ENCODE results near the gene PRDM5.

PRDM5 gene

GRCh38 chr4:120838784-120839183 lies 83.7 kb downstream of the PRDM5 start:
- no peaks in the 10 kb centered on the region for H3K4me1 ChIP-seq
- H3K4me3 ChIP-seq: no peak overlapping the region
- H3K36me3 ChIP-seq (replicated peaks): no peaks in the 10 kb centered on the region
- H3K9me3 ChIP-seq: no peaks in the 10 kb centered on the region
- in situ Hi-C loops (cut with MboI; ENCODE audit: low sequenced_read_pairs): no loop called here
- no peak for DNase-seq (ENCODE audit: low spot score in 2 of 2)
- H3K27me3 ChIP-seq (ENCODE audit: low read depth): no peaks in the 10 kb centered on the region

- in situ Hi-C loops (cut with MboI; ENCODE audit: low sequenced_read_pairs): no loop called here
- Histone ChIP-seq H3K4me3 (no peak overlapping the region), H3K9me3 (no peaks in the 10 kb centered on the region), H3K36me3 (replicated peaks) (no peaks in the 10 kb centered on the region), H3K4me1 (no peaks in the 10 kb centered on the region), H3K27me3 (ENCODE audit: low read depth) (no peaks in the 10 kb centered on the region)
- no peak for DNase-seq (ENCODE audit: low spot score in 2 of 2)
Measured at GRCh38 chr4:120837656-120838055, 84.9 kb downstream of the PRDM5 start.

GRCh38 chr4:120835342-120835741 lies 87.2 kb downstream of the PRDM5 start:
- no peak for DNase-seq (ENCODE audit: low spot score in 2 of 2)
- in situ Hi-C loops (cut with MboI; ENCODE audit: low sequenced_read_pairs): no loop called here
- H3K27me3 ChIP-seq (ENCODE audit: low read depth): no peaks in the 10 kb centered on the region
- no peaks in the 10 kb centered on the region for H3K36me3 ChIP-seq (replicated peaks)
- H3K4me1 ChIP-seq: no peaks in the 10 kb centered on the region
- no peaks in the 10 kb centered on the region for H3K9me3 ChIP-seq
- H3K4me3 ChIP-seq: no peak overlapping the region

GRCh38 chr4:120830204-120830603 lies 92.3 kb downstream of the PRDM5 start:
- Histone ChIP-seq H3K36me3 (replicated peaks) (no peaks in the 10 kb centered on the region), H3K27me3 (ENCODE audit: low read depth) (no peaks in the 10 kb centered on the region), H3K4me3 (no peak overlapping the region), H3K4me1 (no peaks in the 10 kb centered on the region), H3K9me3 (no peaks in the 10 kb centered on the region)
- in situ Hi-C loops (cut with MboI; ENCODE audit: low sequenced_read_pairs): no loop called here
- no peak for DNase-seq (ENCODE audit: low spot score in 2 of 2)

- Histone ChIP-seq H3K4me1 (no peaks in the 10 kb centered on the region), H3K27me3 (ENCODE audit: low read depth) (no peaks in the 10 kb centered on the region), H3K4me3 (no peak overlapping the region), H3K9me3 (no peaks in the 10 kb centered on the region), H3K36me3 (replicated peaks) (no peaks in the 10 kb centered on the region)
- in situ Hi-C loops (cut with MboI; ENCODE audit: low sequenced_read_pairs): no loop called here
- no peak for DNase-seq (ENCODE audit: low spot score in 2 of 2)
Measured at GRCh38 chr4:120829113-120829831, 93.3 kb downstream of the PRDM5 start.

- in situ Hi-C loops (cut with MboI; ENCODE audit: low sequenced_read_pairs): no loop called here
- Histone ChIP-seq H3K4me1 (no peaks in the 10 kb centered on the region), H3K9me3 (no peaks in the 10 kb centered on the region), H3K27me3 (ENCODE audit: low read depth) (no peaks in the 10 kb centered on the region), H3K4me3 (no peak overlapping the region), H3K36me3 (replicated peaks) (no peaks in the 10 kb centered on the region)
- no peak for DNase-seq (ENCODE audit: low spot score in 2 of 2)
Measured at GRCh38 chr4:120826853-120827252, 95.7 kb downstream of the PRDM5 start.

- no peaks in the 10 kb centered on the region for H3K27me3 ChIP-seq (ENCODE audit: low read depth)
- H3K4me1 ChIP-seq: no peaks in the 10 kb centered on the region
- DNase-seq (ENCODE audit: low spot score in 2 of 2): no peak
- H3K4me3 ChIP-seq: no peak overlapping the region
- no peaks in the 10 kb centered on the region for H3K9me3 ChIP-seq
- in situ Hi-C loops (cut with MboI; ENCODE audit: low sequenced_read_pairs): no loop called here
- no peaks in the 10 kb centered on the region for H3K36me3 ChIP-seq (replicated peaks)
Measured at GRCh38 chr4:120826449-120826848, 96.1 kb downstream of the PRDM5 start.

- in situ Hi-C loops (cut with MboI; ENCODE audit: low sequenced_read_pairs): no loop called here
Measured at GRCh38 chr4:120824946-120825345, 97.6 kb downstream of the PRDM5 start.

GRCh38 chr4:120821977-120822376 lies 100.5 kb downstream of the PRDM5 start:
- no peak overlapping the region for H3K4me3 ChIP-seq
- no peaks in the 10 kb centered on the region for H3K27me3 ChIP-seq (ENCODE audit: low read depth)
- DNase-seq (ENCODE audit: low spot score in 2 of 2): no peak
- no peaks in the 10 kb centered on the region for H3K4me1 ChIP-seq
- in situ Hi-C loops (cut with MboI; ENCODE audit: low sequenced_read_pairs): no loop called here
- no peaks in the 10 kb centered on the region for H3K9me3 ChIP-seq
- no peaks in the 10 kb centered on the region for H3K36me3 ChIP-seq (replicated peaks)

More at GRCh38 chr4:120824946-120825345, 97.6 kb downstream of the PRDM5 start:
- Histone ChIP-seq H3K27me3 (ENCODE audit: low read depth) (no peaks in the 10 kb centered on the region), H3K4me3 (no peak overlapping the region), H3K36me3 (replicated peaks) (no peaks in the 10 kb centered on the region), H3K9me3 (no peaks in the 10 kb centered on the region), H3K4me1 (no peaks in the 10 kb centered on the region)
- no peak for DNase-seq (ENCODE audit: low spot score in 2 of 2)

GRCh38 chr4:120821029-120821428 lies 101.5 kb downstream of the PRDM5 start:
- in situ Hi-C loops (cut with MboI; ENCODE audit: low sequenced_read_pairs): no loop called here
- H3K36me3 ChIP-seq (replicated peaks): no peaks in the 10 kb centered on the region
- H3K4me1 ChIP-seq: no peaks in the 10 kb centered on the region
- H3K9me3 ChIP-seq: no peaks in the 10 kb centered on the region
- H3K27me3 ChIP-seq (ENCODE audit: low read depth): no peaks in the 10 kb centered on the region
- no peak overlapping the region for H3K4me3 ChIP-seq
- no peak for DNase-seq (ENCODE audit: low spot score in 2 of 2)

GRCh38 chr4:120819805-120820437 lies 102.6 kb downstream of the PRDM5 start:
- H3K36me3 ChIP-seq (replicated peaks): no peaks in the 10 kb centered on the region
- H3K9me3 ChIP-seq: no peaks in the 10 kb centered on the region
- no peaks in the 10 kb centered on the region for H3K4me1 ChIP-seq
- DNase-seq (ENCODE audit: low spot score in 2 of 2): no peak
- H3K4me3 ChIP-seq: no peak overlapping the region
- no peaks in the 10 kb centered on the region for H3K27me3 ChIP-seq (ENCODE audit: low read depth)
- in situ Hi-C loops (cut with MboI; ENCODE audit: low sequenced_read_pairs): no loop called here

- Histone ChIP-seq H3K4me3 (no peak overlapping the region), H3K9me3 (no peaks in the 10 kb centered on the region), H3K4me1 (no peaks in the 10 kb centered on the region), H3K36me3 (replicated peaks) (no peaks in the 10 kb centered on the region), H3K27me3 (ENCODE audit: low read depth) (no peaks in the 10 kb centered on the region)
- no peak for DNase-seq (ENCODE audit: low spot score in 2 of 2)
- in situ Hi-C loops (cut with MboI; ENCODE audit: low sequenced_read_pairs): no loop called here
Measured at GRCh38 chr4:120816296-120816965, 106.1 kb downstream of the PRDM5 start.

GRCh38 chr4:120815361-120815760 lies 107.2 kb downstream of the PRDM5 start:
- Histone ChIP-seq H3K9me3 (no peaks in the 10 kb centered on the region), H3K4me3 (no peak overlapping the region), H3K27me3 (ENCODE audit: low read depth) (no peaks in the 10 kb centered on the region), H3K4me1 (no peaks in the 10 kb centered on the region), H3K36me3 (replicated peaks) (no peaks in the 10 kb centered on the region)
- in situ Hi-C loops (cut with MboI; ENCODE audit: low sequenced_read_pairs): no loop called here
- no peak for DNase-seq (ENCODE audit: low spot score in 2 of 2)

GRCh38 chr4:120814886-120815285 lies 107.6 kb downstream of the PRDM5 start:
- Histone ChIP-seq H3K27me3 (ENCODE audit: low read depth) (no peaks in the 10 kb centered on the region), H3K9me3 (no peaks in the 10 kb centered on the region), H3K36me3 (replicated peaks) (no peaks in the 10 kb centered on the region), H3K4me3 (no peak overlapping the region), H3K4me1 (no peaks in the 10 kb centered on the region)
- no peak for DNase-seq (ENCODE audit: low spot score in 2 of 2)
- in situ Hi-C loops (cut with MboI; ENCODE audit: low sequenced_read_pairs): no loop called here
